GM12878 (cell line): Measurements from ENCODE around the gene TRIM23. TPM values are rescaled to one million over a fixed set of nuclear protein-coding genes. Genes with fewer than 3 reads are reported as not detected.

Source experiments
- ATAC-seq: fragments of 200-7000 bp; cut with Tn5 transposase; 3 replicates; pipeline ENCODE4 v1.9.1; 2020; ENCODE audit warnings: mild to moderate bottlenecking, moderate library complexity
- BruUV-seq: library from RNA; stranded (reverse); fragments of 400-500 nt; replicated peaks from 2 replicates; lab custom pipeline; 2021; lab: Mats Ljungman, UMichigan
- CTCF ChIA-PET: fragments of 300-600 bp; sonication (Branson Sonifier 250); formaldehyde crosslinking; extraction: SDS; loops from one replicate; lab custom pipeline; 2021; ENCODE audit warnings: inconsistent platforms; lab: Yijun Ruan, JAX
- POLR2A ChIA-PET: fragments of 350-600 bp; formaldehyde crosslinking; extraction: SDS; loops from one replicate; lab custom pipeline; 2021; ENCODE audit warnings: inconsistent platforms; lab: Charles Lee
- RAD21 ChIA-PET: fragments of 300-600 bp; sonication (Branson Sonifier 250); formaldehyde crosslinking; loops from one replicate; lab custom pipeline; 2023; ENCODE audit warnings: antibody characterized with exemption; ENCODE audit not compliant: unreplicated experiment; lab: Charles Lee
- SMC1A ChIA-PET: fragments of 300-600 bp; sonication (Branson Sonifier 250); formaldehyde crosslinking; loops from one replicate; lab custom pipeline; 2023; ENCODE audit not compliant: unreplicated experiment, uncharacterized antibody; lab: Charles Lee
- DNase-seq: peaks from one replicate; pipeline ENCODE4 v3.0.0-alpha.2; 2011; ENCODE audit warnings: low read depth, low spot score
- FAIRE-seq: peaks from 3 replicates; lab custom pipeline; 2011; peaks lifted over from hg19 to GRCh38; lab: Jason Lieb, UNC
- H2AFZ ChIP-seq: 2 replicates; pipeline ENCODE4 v1.6.0; 2011; ENCODE audit warnings: low read depth, low read length, control low read depth; ENCODE audit not compliant: control insufficient read depth
- H3K27ac ChIP-seq: 2 replicates; pipeline ENCODE4 v1.5.1; 2011; ENCODE audit warnings: control low read depth; ENCODE audit not compliant: control insufficient read depth, insufficient read depth
- H3K27me3 ChIP-seq, 2 experiments: replicated peaks in 1 of 2; 2 replicates each; pipeline versions ENCODE4 v1.6.0 to v1.6.1; 2011; ENCODE audit warnings: low read length in 1 of 2; ENCODE audit not compliant: control insufficient read depth in 2 of 2, insufficient read depth in 2 of 2
- H3K36me3 ChIP-seq, 2 experiments: 2 replicates each; pipeline ENCODE4 v1.5.1; 2011; ENCODE audit warnings: low read length in 1 of 2; ENCODE audit not compliant: control insufficient read depth in 2 of 2, insufficient read depth in 2 of 2
- H3K4me1 ChIP-seq: 2 replicates; pipeline ENCODE4 v1.6.1; 2011; ENCODE audit warnings: mild to moderate bottlenecking, low read length, moderate library complexity, mixed read lengths; ENCODE audit not compliant: control insufficient read depth, insufficient read depth
- H3K4me2 ChIP-seq: 2 replicates; pipeline ENCODE4 v1.6.0; 2011; ENCODE audit warnings: control low read depth; ENCODE audit not compliant: control insufficient read depth, insufficient read depth
- H3K4me3 ChIP-seq: fragments of 200-600 bp; sonication (generic); 2 replicates; pipeline ENCODE4 v1.5.1; 2016
- H3K79me2 ChIP-seq: 2 replicates; pipeline ENCODE4 v1.6.0; 2011; ENCODE audit warnings: low read length; ENCODE audit not compliant: control insufficient read depth, insufficient read depth
- H3K9ac ChIP-seq: 2 replicates; pipeline ENCODE4 v1.8.0; 2011; ENCODE audit warnings: low read length, control low read depth, mixed read lengths; ENCODE audit not compliant: control insufficient read depth, insufficient read depth
- H3K9me3 ChIP-seq: replicated peaks from 3 replicates; pipeline ENCODE4 v1.5.1; 2011; ENCODE audit warnings: mild to moderate bottlenecking, low read length; ENCODE audit not compliant: control insufficient read depth, insufficient read depth
- H4K20me1 ChIP-seq: 2 replicates; pipeline ENCODE4 v1.6.0; 2011; ENCODE audit not compliant: control insufficient read depth, insufficient read depth
- BACH1 ChIP-seq: fragments of 450-650 bp; IDR thresholded peaks from 2 replicates; pipeline ENCODE4 v1.6.1; 2017; ENCODE audit warnings: mild to moderate bottlenecking, borderline replicate concordance
- BMI1 ChIP-seq: fragments of 450-650 bp; IDR thresholded peaks from 2 replicates; pipeline ENCODE4 v1.6.1; 2016; ENCODE audit warnings: mild to moderate bottlenecking, moderate library complexity, borderline replicate concordance
- CBX3 ChIP-seq: fragments of 200-600 bp; sonication (generic); IDR thresholded peaks from 2 replicates; pipeline ENCODE4 v1.6.1; 2016; ENCODE audit warnings: low read depth, borderline replicate concordance
- CHD1 ChIP-seq: IDR thresholded peaks from 2 replicates; pipeline ENCODE4 v1.6.1; 2012; ENCODE audit warnings: low read depth, low read length, improper control_type of control experiment
- DPF2 ChIP-seq: fragments of 450-650 bp; IDR thresholded peaks from 2 replicates; pipeline ENCODE4 v1.6.1; 2017; ENCODE audit warnings: mild to moderate bottlenecking
- NFXL1 ChIP-seq: fragments of 450-650 bp; IDR thresholded peaks from 2 replicates; pipeline ENCODE4 v1.6.1; 2017; ENCODE audit warnings: antibody characterized with exemption, mild to moderate bottlenecking, borderline replicate concordance
- POLR2A ChIP-seq: IDR thresholded peaks from 2 replicates; pipeline ENCODE4 v1.6.1; 2011; ENCODE audit warnings: low read depth, mild to moderate bottlenecking, low read length
- SUPT20H ChIP-seq: IDR thresholded peaks from 2 replicates; pipeline ENCODE4 v1.6.1; 2011; ENCODE audit warnings: low read depth, mild to moderate bottlenecking, low read length, moderate library complexity, borderline replicate concordance; ENCODE audit not compliant: control insufficient read depth
- TCF12 ChIP-seq: IDR thresholded peaks from 2 replicates; pipeline ENCODE4 v1.6.1; 2011; ENCODE audit warnings: low read depth, mild to moderate bottlenecking, low read length
- ZNF274 ChIP-seq: IDR thresholded peaks from one replicate; pipeline ENCODE4 v1.8.0; 2011; ENCODE audit not compliant: insufficient read length, insufficient read depth
- WGBS: methylation state at CpG from one replicate; pipeline ENCODE4 v1.1.6; 2016; ENCODE audit warnings: low lambda C conversion rate; ENCODE audit not compliant: insufficient replicate concordance, insufficient coverage; ENCODE audit errors: missing lambda C conversion rate; 5-methylcytosine and 5-hydroxymethylcytosine counted together
- in situ Hi-C: fragments of 300-500 bp; cut with MboI; formaldehyde crosslinking; loops from 9 replicates; pipeline ENCODE4 v1.14.3; 2018; ENCODE audit warnings: mixed read lengths
- intact Hi-C: fragments of 100-400 bp; cut with micrococcal nuclease; formaldehyde crosslinking; loops from one replicate; pipeline ENCODE4 v1.14.2; 2022; ENCODE audit not compliant: unreplicated experiment
- polyA plus RNA-seq, 11 experiments: library from polyadenylated mRNA; depleted of rRNA in 4 of 11; unstranded in 6 of 11; stranded (reverse) in 5 of 11; fragments of >200 nt; fragmentation: Nextera tagmentation in 4 of 11; fragmentation: Illumina TruSeq in 1 of 11; extraction: Ambion mirVana in 4 of 11; extraction: Trizol in 1 of 11; gene quantifications; 1 replicate in 1 of 11; 2 replicates in 10 of 11; pipeline versions ENCODE4 v1.2.1 to v1.2.3, GENCODE V29; 2011 to 2016; ENCODE audit warnings: inconsistent platforms in 2 of 11, missing spikeins in 2 of 11, low read depth in 1 of 11
- total RNA-seq, 4 experiments: library from RNA; depleted of rRNA in 3 of 4; stranded (reverse); fragments of >200 nt in 3 of 4; fragmentation: Illumina TruSeq in 1 of 4; extraction: Trizol in 1 of 4; gene quantifications; 2 replicates each; pipeline versions ENCODE4 v1.2.1 to v1.2.3, GENCODE V29; 2013 to 2021
- TF ChIP-seq, protein P1 (sequence below): fragments of 450-650 bp; IDR thresholded peaks from 2 replicates; pipeline ENCODE4 v1.6.1; 2017; ENCODE audit warnings: mild to moderate bottlenecking, moderate library complexity
- TF ChIP-seq, protein P2 (sequence below): IDR thresholded peaks from 2 replicates; pipeline ENCODE4 v1.6.1; 2012; ENCODE audit warnings: low read depth, low read length, improper control_type of control experiment
- TF ChIP-seq, protein P3 (sequence below): fragments of 150-350 bp; IDR thresholded peaks from 2 replicates; pipeline ENCODE4 v1.6.1; 2014; ENCODE audit warnings: mild to moderate bottlenecking, low read depth, low read length
- TF ChIP-seq, protein P4 (sequence below): IDR thresholded peaks from 2 replicates; pipeline ENCODE4 v1.6.1; 2011; ENCODE audit warnings: borderline replicate concordance, low read depth, mild to moderate bottlenecking, moderate library complexity, mixed read lengths, low read length; ENCODE audit not compliant: insufficient read depth; ENCODE audit errors: extremely low read length

TRIM23 gene
- total and polyA plus RNA-seq, 10 of the 15 experiments (the other 5 are each of a cell fraction or from before 2014, with no cell fraction given): 1.9 to 5.0 (median 2.4) TPM

DNA sequence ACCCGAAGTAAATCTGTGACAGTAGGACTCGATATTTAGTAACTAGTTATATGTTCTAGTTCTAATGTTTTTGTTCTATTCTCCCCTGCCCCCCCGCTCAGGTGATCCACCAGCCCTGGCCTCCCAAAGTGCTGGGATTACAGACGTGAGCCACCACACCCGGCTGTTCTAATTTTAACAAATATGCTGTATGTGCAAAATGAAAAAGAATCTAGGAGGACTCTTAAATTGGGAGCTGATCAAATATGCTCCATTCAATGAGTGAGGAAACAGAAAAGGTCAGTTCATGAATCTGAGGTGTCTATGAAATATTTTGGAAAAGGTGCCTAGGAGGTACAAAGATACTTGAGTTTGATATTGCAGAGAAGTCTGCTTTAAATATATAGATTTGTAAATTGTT is 78.0 kb downstream of the TRIM23 start (continued):
- TF ChIP-seq CBX3 (no peak), POLR2A (no peak), ZNF274 (no peak), NFXL1 (no peak), SUPT20H (no peak), BMI1 (no peak)
- TF ChIP-seq, protein P1, sequence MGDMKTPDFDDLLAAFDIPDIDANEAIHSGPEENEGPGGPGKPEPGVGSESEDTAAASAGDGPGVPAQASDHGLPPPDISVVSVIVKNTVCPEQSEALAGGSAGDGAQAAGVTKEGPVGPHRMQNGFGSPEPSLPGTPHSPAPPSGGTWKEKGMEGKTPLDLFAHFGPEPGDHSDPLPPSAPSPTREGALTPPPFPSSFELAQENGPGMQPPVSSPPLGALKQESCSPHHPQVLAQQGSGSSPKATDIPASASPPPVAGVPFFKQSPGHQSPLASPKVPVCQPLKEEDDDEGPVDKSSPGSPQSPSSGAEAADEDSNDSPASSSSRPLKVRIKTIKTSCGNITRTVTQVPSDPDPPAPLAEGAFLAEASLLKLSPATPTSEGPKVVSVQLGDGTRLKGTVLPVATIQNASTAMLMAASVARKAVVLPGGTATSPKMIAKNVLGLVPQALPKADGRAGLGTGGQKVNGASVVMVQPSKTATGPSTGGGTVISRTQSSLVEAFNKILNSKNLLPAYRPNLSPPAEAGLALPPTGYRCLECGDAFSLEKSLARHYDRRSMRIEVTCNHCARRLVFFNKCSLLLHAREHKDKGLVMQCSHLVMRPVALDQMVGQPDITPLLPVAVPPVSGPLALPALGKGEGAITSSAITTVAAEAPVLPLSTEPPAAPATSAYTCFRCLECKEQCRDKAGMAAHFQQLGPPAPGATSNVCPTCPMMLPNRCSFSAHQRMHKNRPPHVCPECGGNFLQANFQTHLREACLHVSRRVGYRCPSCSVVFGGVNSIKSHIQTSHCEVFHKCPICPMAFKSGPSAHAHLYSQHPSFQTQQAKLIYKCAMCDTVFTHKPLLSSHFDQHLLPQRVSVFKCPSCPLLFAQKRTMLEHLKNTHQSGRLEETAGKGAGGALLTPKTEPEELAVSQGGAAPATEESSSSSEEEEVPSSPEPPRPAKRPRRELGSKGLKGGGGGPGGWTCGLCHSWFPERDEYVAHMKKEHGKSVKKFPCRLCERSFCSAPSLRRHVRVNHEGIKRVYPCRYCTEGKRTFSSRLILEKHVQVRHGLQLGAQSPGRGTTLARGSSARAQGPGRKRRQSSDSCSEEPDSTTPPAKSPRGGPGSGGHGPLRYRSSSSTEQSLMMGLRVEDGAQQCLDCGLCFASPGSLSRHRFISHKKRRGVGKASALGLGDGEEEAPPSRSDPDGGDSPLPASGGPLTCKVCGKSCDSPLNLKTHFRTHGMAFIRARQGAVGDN: no peak

DNA sequence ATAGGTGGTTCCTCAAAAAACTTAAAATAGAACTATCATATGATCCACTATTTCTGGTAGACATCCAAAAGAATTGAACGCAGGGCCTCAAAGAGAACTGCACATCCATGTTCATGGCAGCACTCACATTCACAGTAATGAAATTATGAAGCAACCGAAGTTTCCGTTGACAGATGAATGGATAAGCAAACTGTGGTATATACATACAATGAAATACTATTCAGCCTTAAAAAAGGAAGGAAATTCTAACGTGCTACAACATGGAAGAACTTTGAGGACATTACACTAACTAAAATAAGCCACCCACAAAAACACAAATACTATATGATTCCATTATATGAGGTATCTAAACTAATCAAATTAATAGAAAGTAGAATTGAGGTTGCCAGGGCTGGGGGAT is 79.7 kb downstream of the TRIM23 start:
- ATAC-seq (no peak), FAIRE-seq (no peak), DNase-seq (no peak)
- Histone ChIP-seq H2AFZ (no peak overlapping the region), H3K27ac (no peak overlapping the region), H3K79me2 (no peaks in the 10 kb centered on the region), H3K27me3 (no peaks in the 10 kb centered on the region), H3K9me3 (no peaks in the 10 kb centered on the region), H3K36me3 (peaks cover 2 to 8% of the 10 kb centered on the region in 2 experiments; a peak in 2 of 4 replicates), H3K4me1 (no peaks in the 10 kb centered on the region), H4K20me1 (no peaks in the 10 kb centered on the region), H3K4me3 (no peak overlapping the region), H3K9ac (no peak overlapping the region), H3K4me2 (no peak overlapping the region)
- in situ Hi-C loops: no loop called here
- WGBS: 95% methylated on average over 4 of the region's 4 CpGs
- CTCF ChIA-PET: no interaction called here
- SMC1A ChIA-PET: interaction anchor here (1.3 kb wide), 1 partner anchor 18 kb away, joined by 4 read pairs; the partner anchor contains the start of genes CENPK and PPWD1
- POLR2A ChIA-PET: no interaction called here
- RAD21 ChIA-PET: no interaction called here
- BruUV-seq: no TSS peak
- intact Hi-C loops: no loop called here
- TF ChIP-seq ZNF274 (no peak), CHD1 (no peak), DPF2 (no peak), BACH1 (no peak), TCF12 (no peak), CBX3 (no peak)
- TF ChIP-seq, protein P2, sequence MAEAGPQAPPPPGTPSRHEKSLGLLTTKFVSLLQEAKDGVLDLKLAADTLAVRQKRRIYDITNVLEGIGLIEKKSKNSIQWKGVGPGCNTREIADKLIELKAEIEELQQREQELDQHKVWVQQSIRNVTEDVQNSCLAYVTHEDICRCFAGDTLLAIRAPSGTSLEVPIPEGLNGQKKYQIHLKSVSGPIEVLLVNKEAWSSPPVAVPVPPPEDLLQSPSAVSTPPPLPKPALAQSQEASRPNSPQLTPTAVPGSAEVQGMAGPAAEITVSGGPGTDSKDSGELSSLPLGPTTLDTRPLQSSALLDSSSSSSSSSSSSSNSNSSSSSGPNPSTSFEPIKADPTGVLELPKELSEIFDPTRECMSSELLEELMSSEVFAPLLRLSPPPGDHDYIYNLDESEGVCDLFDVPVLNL: no peak
- TF ChIP-seq, protein P3, sequence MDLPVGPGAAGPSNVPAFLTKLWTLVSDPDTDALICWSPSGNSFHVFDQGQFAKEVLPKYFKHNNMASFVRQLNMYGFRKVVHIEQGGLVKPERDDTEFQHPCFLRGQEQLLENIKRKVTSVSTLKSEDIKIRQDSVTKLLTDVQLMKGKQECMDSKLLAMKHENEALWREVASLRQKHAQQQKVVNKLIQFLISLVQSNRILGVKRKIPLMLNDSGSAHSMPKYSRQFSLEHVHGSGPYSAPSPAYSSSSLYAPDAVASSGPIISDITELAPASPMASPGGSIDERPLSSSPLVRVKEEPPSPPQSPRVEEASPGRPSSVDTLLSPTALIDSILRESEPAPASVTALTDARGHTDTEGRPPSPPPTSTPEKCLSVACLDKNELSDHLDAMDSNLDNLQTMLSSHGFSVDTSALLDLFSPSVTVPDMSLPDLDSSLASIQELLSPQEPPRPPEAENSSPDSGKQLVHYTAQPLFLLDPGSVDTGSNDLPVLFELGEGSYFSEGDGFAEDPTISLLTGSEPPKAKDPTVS: no peak
- TF ChIP-seq, protein P4, sequence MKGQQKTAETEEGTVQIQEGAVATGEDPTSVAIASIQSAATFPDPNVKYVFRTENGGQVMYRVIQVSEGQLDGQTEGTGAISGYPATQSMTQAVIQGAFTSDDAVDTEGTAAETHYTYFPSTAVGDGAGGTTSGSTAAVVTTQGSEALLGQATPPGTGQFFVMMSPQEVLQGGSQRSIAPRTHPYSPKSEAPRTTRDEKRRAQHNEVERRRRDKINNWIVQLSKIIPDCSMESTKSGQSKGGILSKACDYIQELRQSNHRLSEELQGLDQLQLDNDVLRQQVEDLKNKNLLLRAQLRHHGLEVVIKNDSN: no peak
